Central memory CD8-positive, alpha-beta T cell (primary cell): ENCODE data around the gene CLRN2.

ENCODE experiments used
- ATAC-seq: fragments of 150-1000 bp; cut with Tn5 transposase; replicated peaks from 2 replicates; pipeline ENCODE4 v1.10.0; 2022; ENCODE audit warnings: mild to moderate bottlenecking, moderate FRiP score, moderate number of reproducible peaks; ENCODE audit not compliant: poor library complexity, severe bottlenecking; ENCODE audit errors: extremely low read depth
- DNase-seq, 2 donors: peaks; one replicate each; pipeline ENCODE4 v3.0.0; 2021; ENCODE audit warnings: low spot score in 2 of 2
- H3K27ac Mint-ChIP-seq: one replicate; pipeline ENCODE4 v1.8.0; 2022; ENCODE audit warnings: low read depth, mild to moderate bottlenecking, moderate library complexity, mixed read lengths
- H3K27me3 Mint-ChIP-seq: one replicate; pipeline ENCODE4 v1.8.0; 2022; ENCODE audit warnings: mixed read lengths
- H3K36me3 Mint-ChIP-seq: one replicate; pipeline ENCODE4 v1.8.0; 2022; ENCODE audit warnings: mild to moderate bottlenecking, moderate library complexity, mixed read lengths; ENCODE audit not compliant: insufficient read depth
- H3K4me1 Mint-ChIP-seq: one replicate; pipeline ENCODE4 v1.8.0; 2022; ENCODE audit warnings: mixed read lengths
- H3K4me3 Mint-ChIP-seq: one replicate; pipeline ENCODE4 v1.8.0; 2022; ENCODE audit warnings: mild to moderate bottlenecking, moderate library complexity, mixed read lengths
- H3K9me3 Mint-ChIP-seq: one replicate; pipeline ENCODE4 v1.8.0; 2022; ENCODE audit warnings: mixed read lengths

Gene CLRN2

DNA sequence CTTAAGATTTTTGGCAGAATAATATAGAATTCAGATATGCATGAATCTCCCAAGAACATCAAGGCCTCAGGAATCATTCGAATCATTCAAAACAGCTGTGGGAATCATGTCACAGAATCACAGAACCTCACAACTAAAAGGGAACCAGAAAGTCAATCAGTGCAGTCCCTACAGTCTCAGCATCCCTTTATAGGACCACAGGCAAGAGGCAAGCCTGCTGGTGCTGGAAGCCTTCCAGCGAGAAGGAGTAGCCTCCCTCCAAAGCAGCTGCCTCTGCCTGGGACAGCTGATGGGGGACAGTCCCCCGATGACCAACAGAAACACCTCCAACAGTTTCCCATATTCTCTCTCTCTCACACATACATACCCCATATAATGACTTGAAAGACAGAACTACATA lies 23.8 kb upstream of the CLRN2 start:
- Mint-ChIP-seq H3K27ac (no peak overlapping the region), H3K4me3 (no peak overlapping the region), H3K4me1 (peaks cover 6% of the 10 kb centered on the region), H3K36me3 (peaks cover 41% of the 10 kb centered on the region), H3K9me3 (no peaks in the 10 kb centered on the region), H3K27me3 (no peaks in the 10 kb centered on the region)
- no peak for DNase-seq
- no peak for ATAC-seq

DNA sequence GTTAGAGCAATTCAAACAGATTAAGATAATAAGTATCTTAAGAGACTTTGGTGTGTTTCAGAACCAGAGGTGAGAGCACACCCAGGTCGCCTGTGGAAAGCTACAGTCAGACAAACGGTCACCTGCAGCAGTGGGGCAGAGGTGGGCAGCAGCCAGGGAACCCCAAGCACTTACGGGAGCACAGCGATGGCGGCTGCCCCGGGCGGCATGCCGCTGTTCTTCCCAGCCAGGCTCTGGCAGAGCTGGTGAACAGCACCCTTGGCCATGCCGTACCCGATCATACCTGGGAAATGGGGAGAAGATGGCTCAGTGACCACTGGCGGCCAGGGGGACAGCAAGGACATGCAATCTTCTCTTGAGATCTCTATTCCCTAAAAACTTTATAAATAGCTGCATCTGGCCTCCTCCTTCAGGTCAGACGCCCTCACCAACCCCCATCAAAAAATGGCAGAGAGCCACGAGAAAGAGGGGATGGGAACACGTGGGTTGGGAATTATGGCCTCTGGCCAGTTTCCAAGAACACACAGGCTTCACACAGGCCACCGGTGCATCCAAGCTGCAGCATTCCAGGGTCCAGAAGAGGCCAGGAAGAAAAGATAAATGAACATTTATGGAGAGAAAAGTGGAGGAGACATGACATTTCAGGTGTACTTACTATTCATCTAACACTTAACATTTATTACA lies 22.8 kb upstream of the CLRN2 start:
- DNase-seq (no peak), ATAC-seq (no peak)
- no peaks in the 10 kb centered on the region for H3K27me3 Mint-ChIP-seq
- H3K27ac Mint-ChIP-seq = no peak overlapping the region
- H3K36me3 Mint-ChIP-seq = peaks cover 36% of the 10 kb centered on the region
- H3K4me3 Mint-ChIP-seq = no peak overlapping the region
- H3K4me1 Mint-ChIP-seq = peaks cover 6% of the 10 kb centered on the region
- no peaks in the 10 kb centered on the region for H3K9me3 Mint-ChIP-seq

DNA sequence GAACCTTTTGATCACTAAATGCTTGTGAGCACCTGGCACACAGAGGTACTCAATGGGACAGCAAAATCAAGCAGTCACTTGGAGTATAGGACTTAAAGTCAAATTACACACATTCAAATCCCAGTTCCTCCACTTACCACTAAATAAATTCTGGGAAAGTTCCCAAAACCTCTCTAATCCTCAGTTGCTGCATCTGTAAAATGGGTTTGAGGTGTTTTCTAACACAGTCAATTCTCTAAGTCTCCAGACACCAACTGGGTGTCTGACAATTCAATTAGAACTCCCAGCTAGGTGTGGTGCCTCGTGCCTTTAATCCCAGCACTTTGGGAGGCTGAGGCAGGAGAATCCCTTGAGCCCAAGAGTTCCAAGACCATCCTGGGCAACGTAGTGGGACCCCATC lies 22.1 kb upstream of the CLRN2 start:
- Mint-ChIP-seq H3K27me3 (no peaks in the 10 kb centered on the region), H3K36me3 (peaks cover 37% of the 10 kb centered on the region), H3K4me3 (no peak overlapping the region), H3K4me1 (peaks cover 6% of the 10 kb centered on the region), H3K27ac (no peak overlapping the region), H3K9me3 (no peaks in the 10 kb centered on the region)
- no peak for DNase-seq
- no peak for ATAC-seq

DNA sequence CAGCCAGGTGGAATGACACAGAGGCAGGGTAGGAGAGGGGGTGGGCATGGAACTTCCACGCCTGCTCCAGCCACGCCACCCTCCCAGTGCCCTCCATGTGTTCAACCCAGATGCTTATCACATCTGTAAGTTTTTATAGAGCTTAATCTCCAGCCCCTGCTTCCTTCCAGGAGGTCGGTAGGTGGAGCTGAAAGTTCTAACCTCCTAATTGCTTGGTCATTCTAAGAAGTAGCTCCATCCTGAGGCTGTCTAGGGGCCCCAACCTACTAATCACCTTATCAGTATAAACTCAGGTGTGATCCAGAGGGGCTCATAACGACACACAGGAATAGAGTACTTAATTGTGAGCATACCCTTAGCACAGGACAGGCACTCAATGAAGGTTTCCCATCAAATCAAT lies 21.3 kb upstream of the CLRN2 start:
- H3K27ac Mint-ChIP-seq = no peak overlapping the region
- H3K9me3 Mint-ChIP-seq = no peaks in the 10 kb centered on the region
- peaks cover 6% of the 10 kb centered on the region for H3K4me1 Mint-ChIP-seq
- H3K27me3 Mint-ChIP-seq = no peaks in the 10 kb centered on the region
- no peak for DNase-seq
- H3K36me3 Mint-ChIP-seq = peaks cover 35% of the 10 kb centered on the region
- ATAC-seq = no peak
- no peak overlapping the region for H3K4me3 Mint-ChIP-seq

- Mint-ChIP-seq H3K27ac (no peak overlapping the region), H3K4me1 (peaks cover 6% of the 10 kb centered on the region), H3K9me3 (no peaks in the 10 kb centered on the region), H3K36me3 (peaks cover 35% of the 10 kb centered on the region), H3K4me3 (no peak overlapping the region), H3K27me3 (no peaks in the 10 kb centered on the region)
- ATAC-seq (no peak), DNase-seq (no peak)
Measured at GRCh38 chr4:17494258-17495190, 20.4 kb upstream of the CLRN2 start.

DNA sequence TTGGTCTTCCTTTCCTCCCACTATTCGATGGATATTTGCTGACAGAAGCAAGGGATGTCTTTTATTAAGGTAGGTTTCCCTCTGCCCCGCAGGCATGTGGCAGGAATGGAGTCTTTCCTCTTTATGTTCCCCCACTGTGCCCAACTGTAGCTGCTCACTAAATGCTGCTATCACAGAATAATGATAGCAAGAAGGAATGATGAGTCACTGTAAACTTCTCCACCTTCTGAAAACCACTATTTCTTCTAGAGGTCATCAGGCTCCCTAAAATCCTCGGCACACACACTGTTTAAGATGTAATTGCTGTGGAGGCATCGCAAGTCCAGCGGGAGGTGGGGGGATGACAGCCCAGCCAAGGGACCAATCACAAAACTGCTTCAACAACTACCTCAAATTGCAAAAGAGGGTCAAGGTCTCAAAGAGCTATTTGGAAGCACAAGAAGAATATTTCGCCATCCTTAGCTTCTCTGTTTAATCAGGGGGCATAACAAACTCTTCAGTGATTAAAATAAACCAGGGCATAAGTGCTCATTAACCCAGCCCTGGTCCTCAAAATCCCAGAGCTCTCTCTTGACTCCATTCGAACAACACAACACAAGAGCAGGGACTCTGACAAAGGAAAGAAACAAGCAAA lies 17.0 kb upstream of the CLRN2 start:
- ATAC-seq = no peak
- H3K4me1 Mint-ChIP-seq = peaks cover 6% of the 10 kb centered on the region
- no peak for DNase-seq
- H3K4me3 Mint-ChIP-seq = no peak overlapping the region
- no peak overlapping the region for H3K27ac Mint-ChIP-seq
- no peaks in the 10 kb centered on the region for H3K9me3 Mint-ChIP-seq
- peaks cover 40% of the 10 kb centered on the region for H3K36me3 Mint-ChIP-seq
- H3K27me3 Mint-ChIP-seq = no peaks in the 10 kb centered on the region

GRCh38 chr4:17500574-17500973 lies 14.4 kb upstream of the CLRN2 start:
- ATAC-seq (no peak), DNase-seq (no peak)
- H3K27ac Mint-ChIP-seq = no peak overlapping the region
- no peaks in the 10 kb centered on the region for H3K9me3 Mint-ChIP-seq
- H3K36me3 Mint-ChIP-seq = peaks cover 45% of the 10 kb centered on the region
- no peak overlapping the region for H3K4me3 Mint-ChIP-seq
- H3K27me3 Mint-ChIP-seq = no peaks in the 10 kb centered on the region
- no peaks in the 10 kb centered on the region for H3K4me1 Mint-ChIP-seq

- Mint-ChIP-seq H3K36me3 (peaks cover 45% of the 10 kb centered on the region), H3K4me1 (no peaks in the 10 kb centered on the region)
- no peak for ATAC-seq
Measured at GRCh38 chr4:17502756-17503155, 12.2 kb upstream of the CLRN2 start.

DNA sequence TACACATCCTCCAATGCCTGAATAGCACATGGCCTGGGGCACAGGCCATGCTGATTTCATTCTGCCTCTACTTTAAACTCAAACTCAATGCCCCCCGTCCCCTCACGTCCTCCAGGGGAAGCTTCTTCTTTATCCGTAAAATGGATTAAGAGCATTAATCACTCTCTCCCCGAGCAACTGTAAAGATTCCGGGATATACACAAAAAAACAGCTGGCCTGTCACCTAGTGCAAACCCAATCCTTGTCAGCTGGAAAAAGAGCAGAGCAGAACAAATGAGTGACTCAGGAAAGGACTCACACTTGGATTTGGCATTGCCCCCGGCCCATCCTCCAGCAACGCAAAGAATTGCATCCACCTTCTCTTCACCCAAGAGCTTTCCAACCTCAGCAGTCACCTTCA lies 10.9 kb upstream of the CLRN2 start:
- Mint-ChIP-seq H3K9me3 (no peaks in the 10 kb centered on the region), H3K27ac (no peak overlapping the region), H3K4me3 (no peak overlapping the region), H3K4me1 (peaks cover 2% of the 10 kb centered on the region), H3K27me3 (no peaks in the 10 kb centered on the region), H3K36me3 (peaks cover 40% of the 10 kb centered on the region)
- ATAC-seq = no peak
- DNase-seq = no peak

More at GRCh38 chr4:17502756-17503155, 12.2 kb upstream of the CLRN2 start:
- Mint-ChIP-seq H3K27ac (no peak overlapping the region), H3K9me3 (no peaks in the 10 kb centered on the region), H3K27me3 (no peaks in the 10 kb centered on the region), H3K4me3 (no peak overlapping the region)
- DNase-seq = no peak

DNA sequence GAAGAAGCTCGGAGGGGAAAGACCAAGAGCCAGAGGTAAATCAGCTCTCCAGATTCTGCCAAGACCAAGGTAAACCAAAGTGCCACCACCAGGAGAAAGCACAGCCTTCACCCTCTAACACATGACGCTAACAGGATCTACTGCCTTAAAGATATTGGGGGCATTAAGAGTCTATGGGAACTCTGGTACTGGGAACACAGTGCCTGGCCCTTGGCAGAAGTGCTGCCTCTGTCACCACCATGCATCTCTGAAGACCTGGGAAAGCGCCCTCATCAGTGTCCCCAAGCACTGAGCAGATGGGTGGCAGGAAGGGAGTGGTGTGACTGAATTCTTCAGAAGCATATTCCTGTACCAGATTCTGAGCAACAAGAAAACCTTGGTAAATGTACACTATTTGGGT lies 4.4 kb upstream of the CLRN2 start:
- no peaks in the 10 kb centered on the region for H3K9me3 Mint-ChIP-seq
- no peak overlapping the region for H3K27ac Mint-ChIP-seq

GRCh38 chr4:17511051-17511450 lies 3.9 kb upstream of the CLRN2 start:
- Mint-ChIP-seq H3K27ac (peak overlapping the region; percentile 50), H3K36me3 (peaks cover 10% of the 10 kb centered on the region), H3K9me3 (no peaks in the 10 kb centered on the region), H3K27me3 (peaks cover 8% of the 10 kb centered on the region), H3K4me3 (peak overlapping the region; percentile 81), H3K4me1 (peaks cover 35% of the 10 kb centered on the region)
- no peak for DNase-seq
- ATAC-seq = no peak

More for the DNA sequence above, 4.4 kb upstream of the CLRN2 start:
- H3K27me3 Mint-ChIP-seq = peaks cover 8% of the 10 kb centered on the region
- H3K36me3 Mint-ChIP-seq = peaks cover 10% of the 10 kb centered on the region
- peak overlapping the region; percentile 81 for H3K4me3 Mint-ChIP-seq
- DNase-seq = no peak
- no peak for ATAC-seq
- peaks cover 35% of the 10 kb centered on the region for H3K4me1 Mint-ChIP-seq

GRCh38 chr4:17511509-17511949 lies 3.4 kb upstream of the CLRN2 start:
- Mint-ChIP-seq H3K36me3 (peaks cover 10% of the 10 kb centered on the region), H3K4me1 (peaks cover 35% of the 10 kb centered on the region), H3K9me3 (no peaks in the 10 kb centered on the region), H3K27ac (peak overlapping the region; percentile 50), H3K4me3 (peak overlapping the region; percentile 81), H3K27me3 (peaks cover 11% of the 10 kb centered on the region)
- ATAC-seq = peak; percentile 55
- DNase-seq = peak; percentile 9 to 15
